HG03520 (cell line): ENCODE data around the gene DDX23.

Experiments
- ATAC-seq: cut with Tn5 transposase; IDR thresholded peaks from one replicate; pipeline ENCODE4 v1.9.1; 2021; ENCODE audit warnings: mild to moderate bottlenecking, moderate library complexity; ENCODE audit not compliant: unreplicated experiment

Gene DDX23

GRCh38 chr12:48800971-48801370 lies 51.0 kb downstream of the DDX23 start:
- ATAC-seq: no peak

GRCh38 chr12:48800457-48800856 lies 51.5 kb downstream of the DDX23 start:
- no peak for ATAC-seq

GRCh38 chr12:48796976-48797375 lies 55.0 kb downstream of the DDX23 start:
- no peak for ATAC-seq

- ATAC-seq: no peak
These were observed 56.2 kb downstream of the DDX23 start for GRCh38 chr12:48795550-48796455.

- ATAC-seq: no peak
These were observed 57.1 kb downstream of the DDX23 start for GRCh38 chr12:48794870-48795269.

GRCh38 chr12:48793696-48794095 lies 58.3 kb downstream of the DDX23 start:
- ATAC-seq: no peak

- no peak for ATAC-seq
These were observed 62.1 kb downstream of the DDX23 start for GRCh38 chr12:48789858-48790326.

GRCh38 chr12:48788854-48789775 lies 62.8 kb downstream of the DDX23 start, which contains the start of gene ADCY6:
Gene ADCY6, minus strand, starts transcription at chr12:48789089. Its CDS starts 5,655 bp downstream, at chr12:48783434.
- no peak for ATAC-seq

GRCh38 chr12:48788524-48788853 lies 63.5 kb downstream of the DDX23 start:
- no peak for ATAC-seq

GRCh38 chr12:48787791-48788523 lies 64.0 kb downstream of the DDX23 start:
- ATAC-seq: no peak

- ATAC-seq: no peak
These were observed 65.1 kb downstream of the DDX23 start for GRCh38 chr12:48786591-48787544.

GRCh38 chr12:48783432-48783831 lies 68.5 kb downstream of the DDX23 start:
- ATAC-seq: no peak

GRCh38 chr12:48782457-48783395 lies 69.2 kb downstream of the DDX23 start:
- ATAC-seq: no peak

- no peak for ATAC-seq
These were observed 70.1 kb downstream of the DDX23 start for GRCh38 chr12:48781750-48782456.

GRCh38 chr12:48780381-48781025 lies 71.5 kb downstream of the DDX23 start:
- ATAC-seq: no peak

GRCh38 chr12:48779869-48780268 lies 72.1 kb downstream of the DDX23 start:
- no peak for ATAC-seq
